Spinal cord (tissue), 10 donors: ENCODE data around the gene ZNF77. TPM values are rescaled to one million over a fixed set of nuclear protein-coding genes. Genes with fewer than 3 reads are reported as not detected.
"Not testable (repeated sequence)": the region's sequence is repeated elsewhere in the genome, so short reads cannot be mapped to it uniquely, and the experiment has no call there.

Source experiments
- DNase-seq, 6 donors: peaks; one replicate each; pipeline versions ENCODE4 v3.0.0 to v3.0.0-alpha.2; 2013 to 2015; ENCODE audit warnings: low spot score in 6 of 6, low read depth in 4 of 6
- H3K27ac ChIP-seq: one replicate; pipeline ENCODE4 v1.5.1; 2013; ENCODE audit warnings: low read depth, low read length, control low read depth
- H3K27me3 ChIP-seq: one replicate; pipeline ENCODE4 v1.6.1; 2013; ENCODE audit warnings: low read length; ENCODE audit not compliant: control insufficient read depth, insufficient read depth
- H3K36me3 ChIP-seq: one replicate; pipeline ENCODE4 v1.6.1; 2013; ENCODE audit warnings: low read length; ENCODE audit not compliant: control insufficient read depth, insufficient read depth
- H3K4me1 ChIP-seq: one replicate; pipeline ENCODE4 v1.6.1; 2013; ENCODE audit warnings: low read length; ENCODE audit not compliant: control insufficient read depth, insufficient read depth
- H3K4me3 ChIP-seq: one replicate; pipeline ENCODE4 v1.5.1; 2013; ENCODE audit warnings: low read depth, low read length, control low read depth
- H3K9me3 ChIP-seq: one replicate; pipeline ENCODE4 v1.6.1; 2013; ENCODE audit warnings: low read length; ENCODE audit not compliant: control insufficient read depth, insufficient read depth
- WGBS: methylation state at CpG from one replicate; pipeline ENCODE4 v1.1.5; 2013; ENCODE audit warnings: missing lambda C conversion rate; ENCODE audit not compliant: insufficient coverage; 5-methylcytosine and 5-hydroxymethylcytosine counted together
- polyA plus RNA-seq, 2 donors: library from polyadenylated mRNA; unstranded; fragments of 120-200 nt; gene quantifications; one replicate each; pipeline ENCODE4 v1.2.1, GENCODE V29; 2013; ENCODE audit not compliant: insufficient read length in 2 of 2
- total RNA-seq, 2 donors: library from RNA; depleted of rRNA in 1 of 2; stranded (reverse); fragments of 120-200 nt in 1 of 2; fragments of >200 nt in 1 of 2; gene quantifications; one replicate each; pipeline versions ENCODE4 v1.2.3 to v1.2.4, GENCODE V29; 2013 to 2014
- donor health status: healthy.

The ZNF77 gene
- total and polyA plus RNA-seq, 4 donors, result 5.9 to 14.2 (median 7.6) TPM

DNA sequence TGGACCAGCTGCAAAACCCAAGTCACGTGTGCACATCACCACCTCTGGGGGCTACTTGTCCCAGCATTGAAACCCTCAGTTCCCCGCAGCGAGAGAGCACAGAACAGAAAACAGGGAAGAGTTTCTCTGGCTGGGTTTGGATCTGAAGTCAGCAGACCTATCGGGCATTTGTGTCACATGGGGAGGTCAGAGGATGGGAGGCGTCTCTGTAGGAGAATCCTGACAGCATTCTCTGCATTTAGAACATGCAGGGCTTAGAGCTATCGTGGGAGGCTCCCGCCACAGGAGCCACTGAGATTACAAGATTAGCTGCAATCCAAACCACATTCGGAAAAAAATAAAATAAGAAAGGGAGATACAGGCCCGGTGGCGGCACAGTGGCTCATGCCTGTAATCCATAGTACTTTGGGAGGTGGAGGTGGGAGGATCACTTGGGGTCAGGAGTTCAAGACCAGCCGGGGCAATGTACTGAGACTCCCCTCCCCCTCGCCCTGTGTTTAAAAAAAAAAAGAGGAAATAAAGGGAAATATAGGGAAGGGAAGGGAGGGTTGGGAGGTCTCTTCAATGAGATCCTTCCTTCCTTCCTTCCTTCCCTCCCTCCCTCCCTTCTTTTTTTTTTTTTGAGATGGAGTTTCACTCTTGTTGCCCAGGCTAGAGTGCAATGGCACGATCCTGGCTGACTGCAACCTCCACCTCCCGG lies 29.7 kb upstream of the ZNF77 start:
- Histone ChIP-seq H3K27me3 (peaks cover 15% of the 10 kb centered on the region), H3K4me1 (peaks cover 41% of the 10 kb centered on the region), H3K4me3 (no peak overlapping the region), H3K9me3 (no peaks in the 10 kb centered on the region), H3K27ac (peak overlapping the region; percentile 15), H3K36me3 (no peaks in the 10 kb centered on the region)
- 16% methylated on average over 5 of the region's 14 CpGs for WGBS
- DNase-seq, result peak in 2 of 6 donors; percentile 25 to 64

DNA sequence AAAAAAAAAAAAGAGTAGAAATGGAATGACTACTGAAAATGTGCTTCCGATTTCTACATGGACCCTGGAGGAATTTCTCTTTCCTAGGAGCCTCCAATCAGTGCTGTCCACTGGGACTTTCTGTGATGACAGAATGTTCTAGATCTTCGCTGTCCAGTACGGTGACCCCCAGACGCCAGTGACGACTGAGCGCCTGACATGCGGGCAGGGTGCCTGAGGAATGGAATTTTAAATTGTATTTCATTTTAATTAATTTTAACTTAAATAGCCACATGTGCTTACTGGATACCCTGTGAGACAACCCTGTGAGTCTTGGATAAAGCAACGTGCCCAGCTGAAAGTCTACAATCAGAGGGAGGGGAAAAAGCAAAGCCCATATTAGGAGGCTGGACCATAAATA lies 28.5 kb upstream of the ZNF77 start:
- Histone ChIP-seq H3K4me1 (peaks cover 52% of the 10 kb centered on the region), H3K36me3 (no peaks in the 10 kb centered on the region), H3K27me3 (peaks cover 15% of the 10 kb centered on the region), H3K27ac (no peak overlapping the region), H3K9me3 (no peaks in the 10 kb centered on the region), H3K4me3 (no peak overlapping the region)
- no CpG with 5 or more reads among the region's 8 CpGs for WGBS
- DNase-seq, result no peak

GRCh38 chr19:2970201-2970835 lies 25.5 kb upstream of the ZNF77 start:
- 82% methylated on average over 9 of the region's 9 CpGs for WGBS
- Histone ChIP-seq H3K4me3 (no peak overlapping the region), H3K9me3 (no peaks in the 10 kb centered on the region), H3K36me3 (no peaks in the 10 kb centered on the region), H3K4me1 (peaks cover 32% of the 10 kb centered on the region), H3K27me3 (peaks cover 10% of the 10 kb centered on the region), H3K27ac (no peak overlapping the region)
- no peak for DNase-seq

- Histone ChIP-seq H3K27me3 (no peaks in the 10 kb centered on the region), H3K9me3 (no peaks in the 10 kb centered on the region), H3K27ac (no peak overlapping the region), H3K36me3 (no peaks in the 10 kb centered on the region), H3K4me1 (peaks cover 26% of the 10 kb centered on the region), H3K4me3 (no peak overlapping the region)
- 26% methylated on average over 5 of the region's 5 CpGs for WGBS
- DNase-seq, result peak in 2 of 6 donors; percentile 79 to 92
Observed at GRCh38 chr19:2969104-2969504, 24.3 kb upstream of the ZNF77 start.

DNA sequence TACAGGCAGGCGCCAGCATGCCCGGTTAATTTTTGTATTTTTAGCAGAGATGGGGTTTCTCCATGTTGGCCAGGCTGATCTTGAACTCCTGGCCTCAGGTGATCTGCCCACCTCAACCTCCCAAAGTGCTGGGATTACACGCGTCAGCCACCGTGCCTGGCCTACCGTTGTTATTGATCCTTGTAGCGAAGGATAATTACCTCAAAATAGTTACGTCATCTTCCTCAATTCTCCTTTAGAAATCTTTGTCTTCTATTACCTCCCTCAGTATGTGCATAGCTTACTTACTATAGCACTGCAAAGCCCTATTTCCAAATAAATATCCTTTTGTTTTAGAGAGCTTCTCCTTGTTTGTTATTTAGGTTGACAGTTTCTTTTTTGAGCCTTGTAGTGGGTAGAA lies 23.2 kb upstream of the ZNF77 start:
- DNase-seq, result no peak

DNA sequence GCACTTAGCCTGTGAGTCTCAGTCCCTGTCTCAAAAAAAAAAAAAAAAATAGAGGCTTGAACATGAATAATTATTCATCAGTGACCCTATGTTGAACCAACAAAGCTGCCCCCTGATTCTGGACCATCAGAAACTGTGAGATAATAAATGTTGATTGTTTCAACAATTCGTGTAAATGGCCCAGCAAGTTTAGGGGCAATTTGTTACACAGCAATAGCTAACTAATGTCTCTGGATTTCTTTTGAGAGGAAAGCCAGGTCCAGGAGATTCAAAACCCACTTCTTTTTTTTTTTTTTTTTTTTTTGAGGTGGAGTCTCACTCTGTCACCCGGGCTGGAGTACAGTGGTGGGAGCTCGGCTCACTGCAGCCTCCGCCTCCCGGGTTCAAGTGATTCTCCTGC lies 20.1 kb upstream of the ZNF77 start:
- no peaks in the 10 kb centered on the region for H3K9me3 ChIP-seq
- no peak overlapping the region for H3K4me3 ChIP-seq
- no peak for DNase-seq
- no peaks in the 10 kb centered on the region for H3K27me3 ChIP-seq
- no peak overlapping the region for H3K27ac ChIP-seq
- 100% methylated on average over 4 of the region's 5 CpGs for whole genome bisulfite sequencing
- no peaks in the 10 kb centered on the region for H3K36me3 ChIP-seq
- peaks cover 12% of the 10 kb centered on the region for H3K4me1 ChIP-seq

More for the DNA sequence above, 23.2 kb upstream of the ZNF77 start:
- Histone ChIP-seq H3K4me3 (no peak overlapping the region), H3K27me3 (no peaks in the 10 kb centered on the region), H3K36me3 (no peaks in the 10 kb centered on the region), H3K4me1 (peaks cover 23% of the 10 kb centered on the region), H3K9me3 (no peaks in the 10 kb centered on the region), H3K27ac (no peak overlapping the region)
- 83% methylated on average over 6 of the region's 8 CpGs for WGBS

DNA sequence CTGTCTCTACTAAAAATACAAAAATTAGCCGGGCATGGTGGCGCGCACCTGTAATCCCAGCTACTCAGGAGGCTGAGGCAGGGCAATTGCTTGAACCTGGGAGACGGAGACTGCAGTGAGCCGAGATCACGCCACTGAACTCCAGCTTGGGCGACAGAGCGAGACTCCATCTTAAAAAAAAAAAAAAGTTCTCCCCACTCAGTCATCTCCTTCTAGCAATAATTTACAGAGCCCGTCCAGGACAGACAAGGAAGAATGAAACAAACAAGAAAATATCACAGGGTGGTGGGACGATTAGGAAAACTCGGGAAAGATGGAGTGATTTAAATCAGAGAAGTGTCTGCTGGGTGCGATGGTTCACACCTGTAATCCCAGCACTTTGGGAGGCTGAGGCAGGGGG lies 18.9 kb upstream of the ZNF77 start:
- H3K27ac ChIP-seq, DNase-seq, H3K4me3 ChIP-seq, H3K4me1 ChIP-seq, H3K9me3 ChIP-seq, H3K36me3 ChIP-seq, H3K27me3 ChIP-seq: not testable (repeated sequence)
- 83% methylated on average over 9 of the region's 12 CpGs for WGBS

- H3K4me3 ChIP-seq, result no peak overlapping the region
- WGBS, result 87% methylated on average over 3 of the region's 5 CpGs
- H3K27ac ChIP-seq, result no peak overlapping the region
- H3K27me3 ChIP-seq, result no peaks in the 10 kb centered on the region
- DNase-seq, result no peak
- H3K9me3 ChIP-seq, result no peaks in the 10 kb centered on the region
- H3K4me1 ChIP-seq, result no peaks in the 10 kb centered on the region
- H3K36me3 ChIP-seq, result no peaks in the 10 kb centered on the region
Observed at GRCh38 chr19:2963122-2963521, 18.4 kb upstream of the ZNF77 start.

GRCh38 chr19:2962018-2962670 lies 17.4 kb upstream of the ZNF77 start:
- Histone ChIP-seq H3K9me3 (no peaks in the 10 kb centered on the region), H3K4me1 (no peaks in the 10 kb centered on the region), H3K4me3 (no peak overlapping the region), H3K36me3 (no peaks in the 10 kb centered on the region), H3K27ac (no peak overlapping the region), H3K27me3 (no peaks in the 10 kb centered on the region)
- 78% methylated on average over 6 of the region's 17 CpGs for WGBS
- DNase-seq, result peak in 4 of 6 donors; percentile 65 to 95 (median 87)
